ENCODE results near the gene FGD3. TPM values are rescaled to one million over a fixed set of nuclear protein-coding genes. Genes with fewer than 3 reads are reported as not detected.

FGD3 gene
- total RNA-seq, 2 experiments from 2014 or later: 104 to 107 TPM

DNA sequence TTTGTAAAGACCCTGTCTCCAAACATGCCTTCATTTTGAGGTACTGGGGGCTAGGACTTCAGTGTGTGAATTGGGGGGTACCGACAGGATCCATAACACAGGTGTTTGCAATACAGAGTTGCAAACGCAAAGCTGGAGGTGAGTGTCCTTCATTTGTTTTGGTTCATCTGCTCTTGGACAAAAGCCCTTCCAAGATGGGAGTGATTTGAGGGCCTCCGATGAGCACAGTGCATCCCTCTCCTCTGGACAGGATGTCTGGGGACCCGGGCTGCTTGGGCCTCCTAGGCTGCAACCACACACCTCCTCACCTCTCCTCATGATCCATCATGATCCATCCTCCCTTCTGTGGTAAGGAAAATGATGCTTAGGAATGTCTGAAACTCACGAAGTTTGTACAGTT is 23.8 kb downstream of the FGD3 start:
- peak overlapping the region; percentile 58 for H3K4me3 Mint-ChIP-seq
- H3K9me3 Mint-ChIP-seq (ENCODE audit: insufficient read depth): no peaks in the 10 kb centered on the region
- H3K27me3 Mint-ChIP-seq (ENCODE audit: low read depth): no peaks in the 10 kb centered on the region
- POLR2A ChIA-PET: no interaction called here
- CTCF ChIA-PET: interaction anchor here (1.2 kb wide), 1 partner anchor 15 kb away, joined by 5 read pairs; no protein-coding TSS in a partner anchor
- DNase-seq (no peak), ATAC-seq (no peak)
- H3K4me1 Mint-ChIP-seq (ENCODE audit: low read depth): peaks cover 86% of the 10 kb centered on the region
- peaks cover 80% of the 10 kb centered on the region for H3K36me3 Mint-ChIP-seq (ENCODE audit: low read depth)
- H3K27ac Mint-ChIP-seq: peak overlapping the region; percentile 85

DNA sequence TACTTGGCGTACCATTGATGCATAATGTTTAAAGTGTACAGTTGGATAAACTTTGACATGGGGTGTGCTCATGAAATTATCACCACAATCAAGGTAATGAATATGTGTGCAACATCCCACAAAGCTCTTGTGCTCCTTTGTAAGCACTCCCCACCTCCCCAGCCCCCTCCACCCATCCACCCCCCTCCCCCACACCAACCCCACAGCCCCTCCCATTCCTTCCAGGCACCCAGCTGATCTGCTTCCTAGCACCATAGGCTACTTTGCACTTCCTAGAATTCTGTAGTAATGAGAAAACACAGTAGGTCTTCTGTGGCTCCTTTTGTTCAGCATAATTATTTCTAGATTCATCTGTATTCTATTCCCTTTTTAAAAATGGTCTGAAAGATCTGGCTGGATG is 24.5 kb downstream of the FGD3 start:
- ATAC-seq: no peak
- CTCF ChIA-PET: interaction anchor here (0.9 to 1.5 kb wide), 3 partner anchors 14 to 137 kb away, joined by 3 to 5 read pairs (median 3); no protein-coding TSS in a partner anchor
- Mint-ChIP-seq H3K27ac (peak overlapping the region; percentile 74), H3K27me3 (ENCODE audit: low read depth) (no peaks in the 10 kb centered on the region), H3K9me3 (ENCODE audit: insufficient read depth) (no peaks in the 10 kb centered on the region), H3K4me3 (no peak overlapping the region), H3K36me3 (ENCODE audit: low read depth) (peaks cover 79% of the 10 kb centered on the region), H3K4me1 (ENCODE audit: low read depth) (peaks cover 88% of the 10 kb centered on the region)
- POLR2A ChIA-PET: interaction anchor here (0.6 to 3.3 kb wide), 2 partner anchors 8 to 17 kb away, joined by 3 to 12 read pairs; no protein-coding TSS in a partner anchor
- DNase-seq: no peak

DNA sequence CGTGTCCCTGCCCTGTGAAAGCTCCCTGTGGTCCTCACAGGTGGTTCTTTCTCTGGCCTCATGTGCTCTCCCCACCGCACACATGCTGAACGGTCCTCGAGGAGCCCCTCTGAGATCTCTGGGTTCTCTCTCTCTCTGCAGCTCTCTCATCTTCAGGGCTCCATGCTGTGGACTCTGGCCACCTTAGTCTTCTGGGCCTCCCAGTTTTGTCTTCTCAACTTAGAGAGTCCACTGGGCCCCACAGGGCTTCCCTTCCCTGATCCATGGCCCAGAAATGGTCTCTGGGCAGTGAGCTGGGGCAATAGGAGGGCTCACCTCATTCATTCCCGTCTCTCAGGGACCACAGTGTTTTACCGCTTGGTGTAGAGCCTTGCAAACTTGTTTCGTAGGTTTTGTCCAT is 26.4 kb downstream of the FGD3 start:
- H3K4me3 Mint-ChIP-seq: no peak overlapping the region
- CTCF ChIA-PET: interaction anchor here (0.8 to 1.5 kb wide), 5 partner anchors 11 to 30 kb away, joined by 3 to 6 read pairs (median 4); no protein-coding TSS in a partner anchor

DNA sequence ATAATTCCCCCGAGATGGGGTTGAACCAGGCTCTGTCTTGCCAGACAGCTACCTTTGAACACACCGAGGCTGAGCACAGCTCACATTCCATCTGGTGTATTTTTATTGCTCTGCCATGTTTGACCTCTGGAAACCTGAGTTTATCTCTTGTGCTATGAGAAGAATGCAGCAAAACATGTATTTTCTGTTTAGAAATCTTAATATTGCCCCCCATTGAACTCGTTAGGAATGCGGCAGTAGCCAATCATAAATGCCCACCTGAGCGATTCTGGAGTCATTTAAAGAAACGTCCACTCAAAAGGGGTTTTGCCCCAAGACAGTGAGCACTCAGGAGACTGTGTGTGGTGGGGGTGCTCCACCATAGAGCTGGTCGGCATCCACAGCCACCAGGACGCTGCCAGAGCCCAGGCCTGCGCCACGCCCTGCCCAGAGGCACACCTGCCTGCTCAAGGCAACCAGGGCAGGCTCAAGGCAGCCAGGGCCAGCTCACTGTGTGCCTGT is 26.9 kb downstream of the FGD3 start:
- H3K4me3 Mint-ChIP-seq: no peak overlapping the region
- peak overlapping the region; percentile 76 for H3K27ac Mint-ChIP-seq
- no peak for DNase-seq

More for the DNA sequence above, 26.4 kb downstream of the FGD3 start:
- H3K9me3 Mint-ChIP-seq (ENCODE audit: insufficient read depth): no peaks in the 10 kb centered on the region
- ATAC-seq: no peak
- H3K36me3 Mint-ChIP-seq (ENCODE audit: low read depth): peaks cover 74% of the 10 kb centered on the region
- DNase-seq: no peak
- H3K27ac Mint-ChIP-seq: peak overlapping the region; percentile 76
- no peaks in the 10 kb centered on the region for H3K27me3 Mint-ChIP-seq (ENCODE audit: low read depth)
- H3K4me1 Mint-ChIP-seq (ENCODE audit: low read depth): peaks cover 84% of the 10 kb centered on the region
- POLR2A ChIA-PET: interaction anchor here (3.3 kb wide), 1 partner anchor 10 kb away, joined by 12 read pairs; no protein-coding TSS in a partner anchor

DNA sequence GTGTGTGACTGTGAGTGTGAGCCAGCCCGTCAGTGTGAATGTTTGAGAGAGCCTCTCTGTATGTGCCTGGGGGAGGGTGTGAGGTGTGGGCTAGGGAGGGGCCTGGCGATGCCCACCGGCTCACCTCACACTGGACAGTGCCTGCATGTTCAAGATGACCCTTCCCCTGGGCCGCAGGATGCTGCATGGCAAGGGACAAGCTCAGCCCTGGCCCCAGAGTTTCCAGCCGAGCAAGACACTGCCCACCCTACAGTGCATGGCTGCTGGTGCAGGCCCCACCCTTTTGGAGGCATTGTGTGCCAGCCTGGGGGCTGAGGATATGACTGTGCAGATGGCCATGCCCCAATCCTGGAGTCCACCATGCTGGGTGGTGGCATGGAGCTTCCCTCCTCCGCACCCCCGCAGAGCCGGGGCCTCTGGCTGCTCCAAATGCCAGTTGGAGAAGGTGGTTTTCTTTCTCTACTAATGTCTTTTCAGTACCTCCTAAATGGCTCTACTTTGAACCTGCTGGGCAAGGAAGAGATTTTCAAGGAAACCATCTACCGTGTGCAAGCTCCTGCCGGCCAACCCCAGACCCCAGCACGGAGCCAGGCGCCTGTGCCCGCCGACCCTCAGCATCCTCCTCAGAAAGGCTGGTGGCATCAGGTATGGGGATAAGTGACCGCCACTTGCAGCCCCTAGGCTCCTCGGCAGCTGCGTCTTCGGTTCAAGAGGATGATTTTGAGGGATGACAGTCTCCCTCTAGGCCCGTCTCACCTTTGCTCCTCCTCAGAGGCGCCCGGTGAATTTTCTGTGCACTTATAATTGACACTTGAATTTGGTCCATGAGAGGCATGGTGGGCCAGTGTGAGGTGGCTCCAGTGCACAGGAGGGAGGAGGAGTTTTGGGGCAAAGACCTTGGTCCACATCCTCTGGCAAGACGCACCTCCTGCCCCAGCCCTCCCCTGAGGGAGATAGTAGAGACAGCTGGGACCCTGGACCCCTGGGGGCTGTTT is 27.7 kb downstream of the FGD3 start:
- Mint-ChIP-seq H3K9me3 (ENCODE audit: insufficient read depth) (no peaks in the 10 kb centered on the region), H3K4me3 (no peak overlapping the region), H3K27me3 (ENCODE audit: low read depth) (no peaks in the 10 kb centered on the region), H3K36me3 (ENCODE audit: low read depth) (peaks cover 72% of the 10 kb centered on the region), H3K27ac (peak overlapping the region; percentile 76), H3K4me1 (ENCODE audit: low read depth) (peaks cover 84% of the 10 kb centered on the region)
- ChIA-PET CTCF (interaction anchor here (1.1 to 2.1 kb wide), 3 partner anchors 18 to 29 kb away, joined by 4 to 7 read pairs (median 6); no protein-coding TSS in a partner anchor), POLR2A (interaction anchor here (2.5 to 3.3 kb wide), 2 partner anchors 9 to 11 kb away, joined by 11 to 12 read pairs; no protein-coding TSS in a partner anchor)
- DNase-seq (no peak), ATAC-seq (no peak)

More for the DNA sequence above, 26.9 kb downstream of the FGD3 start:
- POLR2A ChIA-PET: interaction anchor here (2.5 to 3.3 kb wide), 2 partner anchors 9 to 10 kb away, joined by 11 to 12 read pairs; no protein-coding TSS in a partner anchor
- no peak for ATAC-seq
- peaks cover 84% of the 10 kb centered on the region for H3K4me1 Mint-ChIP-seq (ENCODE audit: low read depth)
- CTCF ChIA-PET: interaction anchor here (0.8 to 1.1 kb wide), 3 partner anchors 11 to 29 kb away, joined by 3 to 4 read pairs (median 4); no protein-coding TSS in a partner anchor
- no peaks in the 10 kb centered on the region for H3K9me3 Mint-ChIP-seq (ENCODE audit: insufficient read depth)
- H3K36me3 Mint-ChIP-seq (ENCODE audit: low read depth): peaks cover 74% of the 10 kb centered on the region
- H3K27me3 Mint-ChIP-seq (ENCODE audit: low read depth): no peaks in the 10 kb centered on the region

DNA sequence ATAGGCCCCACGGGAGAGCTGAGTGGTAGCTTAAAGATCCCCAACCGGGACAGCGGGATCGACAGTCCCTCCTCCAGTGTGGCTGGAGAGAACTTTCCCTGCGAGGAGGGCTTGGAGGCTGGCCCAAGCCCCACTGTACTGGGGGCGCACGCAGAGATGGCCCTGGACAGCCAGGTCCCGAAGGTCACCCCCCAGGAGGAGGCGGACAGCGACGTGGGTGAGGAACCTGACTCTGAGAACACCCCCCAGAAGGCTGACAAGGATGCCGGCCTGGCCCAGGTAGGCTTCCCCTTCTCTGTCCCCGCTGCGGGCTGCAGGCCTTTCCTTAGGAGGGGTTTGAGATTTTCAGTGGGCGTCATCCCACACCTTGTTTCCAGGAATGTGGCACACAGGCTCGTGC is 29.1 kb downstream of the FGD3 start:
- Mint-ChIP-seq H3K27ac (no peak overlapping the region), H3K4me3 (no peak overlapping the region), H3K4me1 (ENCODE audit: low read depth) (peaks cover 80% of the 10 kb centered on the region), H3K9me3 (ENCODE audit: insufficient read depth) (peaks cover 2% of the 10 kb centered on the region), H3K36me3 (ENCODE audit: low read depth) (peaks cover 78% of the 10 kb centered on the region), H3K27me3 (ENCODE audit: low read depth) (no peaks in the 10 kb centered on the region)
- DNase-seq (no peak), ATAC-seq (no peak)
- POLR2A ChIA-PET: interaction anchor here (0.6 to 2.5 kb wide), 3 partner anchors 11 to 209 kb away, joined by 3 to 11 read pairs (median 5); no protein-coding TSS in a partner anchor
- CTCF ChIA-PET: interaction anchor here (1.7 to 2.1 kb wide), 2 partner anchors 19 to 27 kb away, joined by 6 to 7 read pairs; no protein-coding TSS in a partner anchor

DNA sequence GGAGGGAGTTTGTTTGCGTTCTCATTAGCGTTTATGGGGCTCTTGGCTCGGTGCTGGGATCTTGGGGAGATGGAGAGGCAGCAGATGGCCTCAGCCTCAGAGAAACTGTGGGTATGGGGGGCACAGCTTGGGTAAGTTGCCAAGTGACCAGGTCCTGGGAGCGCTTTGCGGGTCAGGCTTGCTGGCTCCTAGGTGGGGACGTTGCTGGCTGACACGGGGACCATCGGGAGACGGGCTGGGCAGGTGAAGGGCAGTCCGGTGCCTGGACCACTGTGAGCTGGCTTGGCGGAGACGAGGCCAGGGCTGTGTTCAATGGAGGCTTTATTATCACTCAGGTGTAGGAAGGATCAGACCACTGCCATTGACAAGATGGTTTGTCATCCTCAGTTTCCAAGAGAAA is 30.0 kb downstream of the FGD3 start:
- no peak for DNase-seq
- Mint-ChIP-seq H3K27ac (peak overlapping the region; percentile 48), H3K27me3 (ENCODE audit: low read depth) (no peaks in the 10 kb centered on the region), H3K36me3 (ENCODE audit: low read depth) (peaks cover 82% of the 10 kb centered on the region), H3K4me3 (no peak overlapping the region), H3K4me1 (ENCODE audit: low read depth) (peaks cover 80% of the 10 kb centered on the region), H3K9me3 (ENCODE audit: insufficient read depth) (peaks cover 10% of the 10 kb centered on the region)
- ATAC-seq: no peak
- POLR2A ChIA-PET: interaction anchor here (1.1 kb wide), 1 partner anchor 60 kb away, joined by 3 read pairs; no protein-coding TSS in a partner anchor
- CTCF ChIA-PET: interaction anchor here (2.1 kb wide), 1 partner anchor 27 kb away, joined by 6 read pairs; no protein-coding TSS in a partner anchor

DNA sequence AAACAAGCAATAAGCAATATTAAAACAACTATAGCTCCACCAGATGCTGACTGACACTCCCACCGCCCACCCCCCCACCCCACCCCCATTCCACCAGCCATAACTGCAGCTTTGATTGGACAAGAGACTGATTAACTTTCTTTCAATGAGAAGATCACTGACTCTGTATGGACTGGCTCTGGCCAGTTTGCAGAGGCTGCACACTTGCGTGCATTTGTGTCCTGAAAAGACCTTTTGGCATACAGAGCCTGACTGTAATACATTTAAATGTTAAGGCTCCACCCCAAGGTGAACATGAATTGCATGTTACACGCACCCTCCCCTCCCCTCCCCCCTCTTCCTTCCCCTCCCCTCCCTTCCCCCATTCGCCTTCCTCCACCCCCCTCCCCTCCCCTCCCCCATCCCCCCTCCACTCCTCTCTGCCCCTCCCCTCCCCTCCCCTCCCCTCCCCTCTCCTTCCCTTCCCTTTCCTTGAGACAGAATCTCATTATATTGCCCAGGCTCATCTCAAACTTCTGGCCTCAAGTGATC is 31.1 kb downstream of the FGD3 start:
- ATAC-seq: no peak
- peaks cover 70% of the 10 kb centered on the region for H3K4me1 Mint-ChIP-seq (ENCODE audit: low read depth)
- H3K36me3 Mint-ChIP-seq (ENCODE audit: low read depth): peaks cover 85% of the 10 kb centered on the region
- ChIA-PET CTCF (interaction anchor here (1.0 to 1.1 kb wide), 2 partner anchors 9 to 25 kb away, joined by 3 read pairs; no protein-coding TSS in a partner anchor), POLR2A (interaction anchor here (1.1 to 2.5 kb wide), 2 partner anchors 13 to 59 kb away, joined by 3 to 24 read pairs; no protein-coding TSS in a partner anchor)
- peak overlapping the region; percentile 22 for H3K27ac Mint-ChIP-seq
- peaks cover 15% of the 10 kb centered on the region for H3K9me3 Mint-ChIP-seq (ENCODE audit: insufficient read depth)
- DNase-seq: no peak
- no peaks in the 10 kb centered on the region for H3K27me3 Mint-ChIP-seq (ENCODE audit: low read depth)
- H3K4me3 Mint-ChIP-seq: no peak overlapping the region

DNA sequence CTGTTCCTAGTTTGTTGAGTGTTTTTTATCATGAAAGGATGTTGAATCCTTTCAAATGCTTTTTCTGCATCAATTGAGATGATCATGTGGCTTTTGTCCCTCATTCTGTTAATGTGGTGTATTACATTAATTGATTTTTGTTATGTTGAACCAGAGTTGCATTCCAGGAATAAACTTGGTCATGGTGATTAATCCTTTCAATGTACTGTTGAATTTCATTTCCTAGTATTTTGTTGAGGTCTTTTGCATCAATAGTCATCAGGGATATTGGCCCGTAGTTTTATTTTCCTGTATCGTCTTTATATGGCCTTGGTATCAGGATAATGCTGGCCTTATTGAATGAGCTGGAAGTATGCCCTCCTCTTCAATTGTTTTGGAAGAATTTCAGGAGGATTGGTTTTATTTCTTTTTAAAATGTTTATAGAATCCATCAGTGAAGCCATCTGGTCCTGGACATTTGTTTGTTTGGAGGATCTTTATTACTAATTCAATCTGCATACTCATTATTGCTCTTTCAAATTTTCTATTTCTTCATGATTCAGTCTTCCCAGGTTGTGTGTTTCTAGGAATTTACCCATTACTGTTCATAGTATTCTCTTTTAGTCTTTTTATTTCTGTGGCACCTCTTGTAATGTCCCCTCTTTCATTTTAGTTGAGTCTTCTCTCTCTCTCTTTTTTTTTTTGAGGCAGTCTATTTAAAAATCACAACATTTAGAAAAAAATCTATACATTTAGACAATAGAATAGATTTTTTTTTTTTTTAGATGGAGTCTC is 32.1 kb downstream of the FGD3 start:
- ATAC-seq (no peak), DNase-seq (no peak)
- peak overlapping the region; percentile 18 for H3K4me3 Mint-ChIP-seq
- no peaks in the 10 kb centered on the region for H3K27me3 Mint-ChIP-seq (ENCODE audit: low read depth)
- peaks cover 23% of the 10 kb centered on the region for H3K9me3 Mint-ChIP-seq (ENCODE audit: insufficient read depth)
- H3K36me3 Mint-ChIP-seq (ENCODE audit: low read depth): peaks cover 85% of the 10 kb centered on the region
- H3K27ac Mint-ChIP-seq: peak overlapping the region; percentile 87
- ChIA-PET POLR2A (interaction anchor here (2.5 kb wide), 1 partner anchor 14 kb away, joined by 24 read pairs; no protein-coding TSS in a partner anchor), CTCF (interaction anchor here (0.6 to 4.0 kb wide), 8 partner anchors 8 to 383 kb away, joined by 3 to 26 read pairs (median 3); no protein-coding TSS in a partner anchor)
- peaks cover 61% of the 10 kb centered on the region for H3K4me1 Mint-ChIP-seq (ENCODE audit: low read depth)

DNA sequence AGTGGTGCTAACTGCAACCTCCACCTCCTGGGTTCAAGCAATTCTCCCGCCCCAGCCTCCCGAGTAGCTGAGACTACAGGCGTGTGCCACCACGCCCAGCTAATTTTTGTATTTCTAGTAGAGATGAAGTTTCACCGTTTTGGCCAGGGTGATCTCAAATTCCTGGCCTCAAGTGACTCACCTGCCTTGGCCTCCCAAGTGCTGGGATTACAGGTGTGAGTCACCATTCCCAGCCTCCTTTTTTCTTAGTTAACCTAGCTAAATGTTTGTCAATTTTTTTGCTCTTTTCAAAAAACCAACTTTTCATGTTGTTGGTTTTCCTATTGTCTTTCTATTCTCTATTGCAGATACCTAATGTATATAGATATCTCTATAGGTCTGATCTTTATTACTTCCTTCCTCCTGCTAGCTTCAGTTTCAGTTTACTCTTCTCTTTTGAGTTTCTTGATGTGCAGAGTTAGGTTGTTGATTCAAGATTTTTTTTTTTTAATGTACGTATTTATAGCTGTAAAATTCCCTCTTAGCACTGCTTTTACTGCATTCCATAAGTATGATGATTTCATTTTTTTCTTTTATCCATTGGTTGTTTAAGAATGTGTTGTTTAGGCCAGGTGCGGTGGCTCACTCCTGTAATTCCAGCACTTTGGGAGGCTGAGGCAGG is 32.9 kb downstream of the FGD3 start:
- ATAC-seq: peak; percentile 70
- POLR2A ChIA-PET: interaction anchor here (2.5 kb wide), 1 partner anchor 15 kb away, joined by 24 read pairs; no protein-coding TSS in a partner anchor
- H3K9me3 Mint-ChIP-seq (ENCODE audit: insufficient read depth): peaks cover 25% of the 10 kb centered on the region
- no peaks in the 10 kb centered on the region for H3K27me3 Mint-ChIP-seq (ENCODE audit: low read depth)
- CTCF ChIA-PET: interaction anchor here (0.6 to 4.0 kb wide), 7 partner anchors 23 to 382 kb away, joined by 3 to 26 read pairs (median 3); no protein-coding TSS in a partner anchor
- H3K36me3 Mint-ChIP-seq (ENCODE audit: low read depth): peaks cover 85% of the 10 kb centered on the region
- no peak for DNase-seq
- peak overlapping the region; percentile 87 for H3K27ac Mint-ChIP-seq
- peak overlapping the region; percentile 51 for H3K4me3 Mint-ChIP-seq
- peaks cover 57% of the 10 kb centered on the region for H3K4me1 Mint-ChIP-seq (ENCODE audit: low read depth)

All from activated CD8-positive, alpha-beta T cell treated with anti-CD3 and anti-CD28 coated beads, Interleukin-2, amount 10 ng/mL, durations not matched to agents 7 days and 5 days (primary cell).